Measurements from ENCODE around the gene SULT1A3.
"Not testable (repeated sequence)": the region's sequence is repeated elsewhere in the genome, so short reads cannot be mapped to it uniquely, and the experiment has no call there.

The SULT1A3 gene

DNA sequence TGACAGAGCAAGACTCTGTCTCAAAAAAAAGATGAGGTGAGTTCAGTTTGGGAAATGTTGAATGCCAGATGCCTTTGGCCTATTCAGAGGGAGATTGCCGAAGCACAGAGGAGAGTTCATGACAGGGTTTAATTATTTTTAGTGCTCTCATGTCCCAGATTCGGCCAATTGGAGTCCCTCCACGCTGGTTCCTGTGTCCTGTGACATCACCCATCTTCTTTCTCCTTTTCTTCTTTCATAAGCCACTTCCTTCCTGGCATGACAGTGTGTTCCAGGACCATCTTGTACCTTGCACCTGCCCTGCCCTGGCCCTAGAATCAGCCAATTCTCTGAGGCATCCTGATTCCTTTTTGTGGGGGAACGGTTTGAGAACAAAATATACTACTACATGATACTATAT, 12.4 kb downstream of the SULT1A3 start:
- H3K36me3 ChIP-seq (ENCODE audit: control insufficient read depth, low read depth, low read length); H3K4me3 ChIP-seq (ENCODE audit: low read length); H3K9ac ChIP-seq (ENCODE audit: low read length); H3K9me3 ChIP-seq (ENCODE audit: control insufficient read depth, low read depth, low read length); H3K27ac ChIP-seq (ENCODE audit: low read length); H3K27me3 ChIP-seq (ENCODE audit: control insufficient read depth, insufficient read depth, low read length); H3K4me1 ChIP-seq (ENCODE audit: control insufficient read depth, low read depth, low read length): not testable (repeated sequence)

- not testable (repeated sequence) for H3K9ac ChIP-seq (ENCODE audit: low read length); H3K4me3 ChIP-seq (ENCODE audit: low read length); H3K4me1 ChIP-seq (ENCODE audit: control insufficient read depth, low read depth, low read length); H3K27ac ChIP-seq (ENCODE audit: low read length); H3K36me3 ChIP-seq (ENCODE audit: control insufficient read depth, low read depth, low read length); H3K27me3 ChIP-seq (ENCODE audit: control insufficient read depth, insufficient read depth, low read length); H3K9me3 ChIP-seq (ENCODE audit: control insufficient read depth, low read depth, low read length)
These were observed 18.0 kb downstream of the SULT1A3 start for GRCh38 chr16:30217082-30217481.

- not testable (repeated sequence) for H3K4me1 ChIP-seq (ENCODE audit: control insufficient read depth, low read depth, low read length); H3K4me3 ChIP-seq (ENCODE audit: low read length); H3K9me3 ChIP-seq (ENCODE audit: control insufficient read depth, low read depth, low read length); H3K36me3 ChIP-seq (ENCODE audit: control insufficient read depth, low read depth, low read length); H3K27me3 ChIP-seq (ENCODE audit: control insufficient read depth, insufficient read depth, low read length); H3K9ac ChIP-seq (ENCODE audit: low read length); H3K27ac ChIP-seq (ENCODE audit: low read length)
These were observed 49.3 kb downstream of the SULT1A3 start, which contains the start of gene NPIPB13 for GRCh38 chr16:30248379-30248778. Gene NPIPB13 (minus strand): TSS chr16:30248479. CDS start chr16:30245573, 2,906 bp downstream.
